Daoy (cell line): Measurements from ENCODE around the gene NAP1L4. TPM values are rescaled to one million over a fixed set of nuclear protein-coding genes. Genes with fewer than 3 reads are reported as not detected.

ENCODE experiments used
- DNase-seq: peaks from one replicate; pipeline ENCODE4 v3.0.0-alpha.2; 2015; ENCODE audit warnings: low read depth
- total RNA-seq: library from RNA; depleted of rRNA; stranded (reverse); fragments of >200 nt; shearing (Covaris generic); gene quantifications from 2 replicates; pipeline ENCODE4 v1.2.3, GENCODE V29; 2014

Gene NAP1L4
- total RNA-seq, 1 experiment from 2014 or later = 88.6 TPM

GRCh38 chr11:3010521-3011275, 18.6 kb upstream of the NAP1L4 start:
- DNase-seq = no peak

GRCh38 chr11:3010004-3010403, 17.9 kb upstream of the NAP1L4 start:
- no peak for DNase-seq

- DNase-seq = no peak
Measured at GRCh38 chr11:3009481-3009880, 17.4 kb upstream of the NAP1L4 start.

- DNase-seq = no peak
Measured at GRCh38 chr11:3008746-3009336, 16.7 kb upstream of the NAP1L4 start.

- no peak for DNase-seq
Measured at GRCh38 chr11:3007404-3008010, 15.4 kb upstream of the NAP1L4 start.

- DNase-seq = no peak
Measured at GRCh38 chr11:3006505-3007260, 14.6 kb upstream of the NAP1L4 start.

- DNase-seq = no peak
Measured at GRCh38 chr11:3004481-3004880, 12.4 kb upstream of the NAP1L4 start.

- no peak for DNase-seq
Measured at GRCh38 chr11:3003396-3004231, 11.5 kb upstream of the NAP1L4 start.

GRCh38 chr11:3002871-3003270, 10.7 kb upstream of the NAP1L4 start:
- DNase-seq = no peak

GRCh38 chr11:3002351-3002861, 10.3 kb upstream of the NAP1L4 start:
- no peak for DNase-seq

GRCh38 chr11:3001496-3001895, 9.4 kb upstream of the NAP1L4 start:
- DNase-seq = no peak

- DNase-seq = no peak
Measured at GRCh38 chr11:3000032-3000961, 8.2 kb upstream of the NAP1L4 start.

GRCh38 chr11:2999464-2999998, 7.4 kb upstream of the NAP1L4 start:
- DNase-seq = no peak

GRCh38 chr11:2998073-2998850, 6.1 kb upstream of the NAP1L4 start:
- DNase-seq = no peak

- DNase-seq = no peak
Measured at GRCh38 chr11:2997406-2997805, 5.3 kb upstream of the NAP1L4 start.

GRCh38 chr11:2996976-2997375, 4.8 kb upstream of the NAP1L4 start:
- DNase-seq = no peak

GRCh38 chr11:2995893-2996554, 3.9 kb upstream of the NAP1L4 start:
- no peak for DNase-seq

- DNase-seq = no peak
Measured at GRCh38 chr11:2995031-2995561, 3.0 kb upstream of the NAP1L4 start.
